ENCODE measurements around the gene TUBB3. TPM values are rescaled to one million over a fixed set of nuclear protein-coding genes. Genes with fewer than 3 reads are reported as not detected.

TUBB3 gene
- total RNA-seq, 1 donor from 2014 or later = 201 TPM

GRCh38 chr16:89917773-89918452, 5.2 kb upstream of the TUBB3 start:
- H3K27me3 Mint-ChIP-seq = peaks cover 16% of the 10 kb centered on the region
- no peaks in the 10 kb centered on the region for H3K36me3 Mint-ChIP-seq (ENCODE audit: insufficient read depth)
- H3K9me3 Mint-ChIP-seq (ENCODE audit: low read depth) = no peaks in the 10 kb centered on the region
- peaks cover 11% of the 10 kb centered on the region for H3K4me1 Mint-ChIP-seq (ENCODE audit: low read depth)
- DNase-seq (ENCODE audit: low spot score, unreplicated experiment) = peak; percentile 23
- peak overlapping the region; percentile 62 for H3K4me3 Mint-ChIP-seq (ENCODE audit: low read depth)
- no peak for TF ChIP-seq CTCF (IDR thresholded peaks at IDR 0.05; ENCODE audit: unreplicated experiment)
- H3K27ac Mint-ChIP-seq = peak overlapping the region; percentile 37

GRCh38 chr16:89918453-89919347, 4.4 kb upstream of the TUBB3 start, which contains the start of gene MC1R:
Gene MC1R (plus strand): TSS chr16:89918862. CDS start chr16:89919259, 397 bp downstream.
- H3K36me3 Mint-ChIP-seq (ENCODE audit: insufficient read depth) = no peaks in the 10 kb centered on the region
- peak; percentile 51 for DNase-seq (ENCODE audit: low spot score, unreplicated experiment)
- H3K27me3 Mint-ChIP-seq = peaks cover 16% of the 10 kb centered on the region
- peak within 1 kb of the TSS; percentile 62 for H3K4me3 Mint-ChIP-seq (ENCODE audit: low read depth)
- peak within 1 kb of the TSS; percentile 37 for H3K27ac Mint-ChIP-seq
- TF ChIP-seq CTCF (IDR thresholded peaks at IDR 0.05; ENCODE audit: unreplicated experiment) = peak; percentile 69
- H3K9me3 Mint-ChIP-seq (ENCODE audit: low read depth) = no peaks in the 10 kb centered on the region
- peaks cover 11% of the 10 kb centered on the region for H3K4me1 Mint-ChIP-seq (ENCODE audit: low read depth)

- peaks cover 11% of the 10 kb centered on the region for H3K4me1 Mint-ChIP-seq (ENCODE audit: low read depth)
- no peaks in the 10 kb centered on the region for H3K36me3 Mint-ChIP-seq (ENCODE audit: insufficient read depth)
- no peak for TF ChIP-seq CTCF (IDR thresholded peaks at IDR 0.05; ENCODE audit: unreplicated experiment)
- H3K27me3 Mint-ChIP-seq = peaks cover 16% of the 10 kb centered on the region
- no peak for DNase-seq (ENCODE audit: low spot score, unreplicated experiment)
- no peak overlapping the region for H3K27ac Mint-ChIP-seq
- no peaks in the 10 kb centered on the region for H3K9me3 Mint-ChIP-seq (ENCODE audit: low read depth)
- no peak overlapping the region for H3K4me3 Mint-ChIP-seq (ENCODE audit: low read depth)
Measured at GRCh38 chr16:89919535-89920406, 3.4 kb upstream of the TUBB3 start.

GRCh38 chr16:89920723-89921122, 2.4 kb upstream of the TUBB3 start:
- Mint-ChIP-seq H3K27ac (no peak overlapping the region), H3K4me3 (ENCODE audit: low read depth) (peak overlapping the region; percentile 37), H3K27me3 (peaks cover 16% of the 10 kb centered on the region), H3K36me3 (ENCODE audit: insufficient read depth) (no peaks in the 10 kb centered on the region), H3K4me1 (ENCODE audit: low read depth) (peaks cover 11% of the 10 kb centered on the region), H3K9me3 (ENCODE audit: low read depth) (no peaks in the 10 kb centered on the region)
- TF ChIP-seq CTCF (IDR thresholded peaks at IDR 0.05; ENCODE audit: unreplicated experiment) = no peak
- no peak for DNase-seq (ENCODE audit: low spot score, unreplicated experiment)
